Measurements from ENCODE around the gene CCDC110. TPM values are rescaled to one million over a fixed set of nuclear protein-coding genes. Genes with fewer than 3 reads are reported as not detected.

The CCDC110 gene
- polyA plus RNA-seq, 1 of the 3 experiments (the other 2 are of a cell fraction), result 0.05 TPM

GRCh38 chr4:185506422-185506821 lies 34.9 kb upstream of the CCDC110 start:
- no peaks in the 10 kb centered on the region for H3K9me3 ChIP-seq
- no peak for DNase-seq
- no peaks in the 10 kb centered on the region; a peak in 1 of 4 replicates for H3K4me1 ChIP-seq (ENCODE audit: control insufficient read depth in 1 of 2, insufficient read depth in 2 of 2, low read depth in 1 of 2, low read length in 1 of 2)
- no peak overlapping the region for H2AFZ ChIP-seq (ENCODE audit: low read depth)
- no peaks in the 10 kb centered on the region for H4K20me1 ChIP-seq (ENCODE audit: insufficient read depth)
- ChIA-PET POLR2A (no interaction called here), CTCF (no interaction called here)
- no peak for TF ChIP-seq FOSL2 (IDR thresholded peaks at IDR 0.05; ENCODE audit: borderline replicate concordance, low read depth)
- no peak for TF ChIP-seq ZBTB33 (IDR thresholded peaks at IDR 0.05; ENCODE audit: borderline replicate concordance, low read depth)
- TF ChIP-seq RAD21 (IDR thresholded peaks at IDR 0.05; ENCODE audit: low read length), result no peak
- no peak for TF ChIP-seq JUND (IDR thresholded peaks at IDR 0.05)
- no peak for TF ChIP-seq CTCF (IDR thresholded peaks at IDR 0.05)
- no peak for TF ChIP-seq NRF1 (IDR thresholded peaks at IDR 0.05; ENCODE audit: low read depth, low read length)
- TF ChIP-seq YY1 (IDR thresholded peaks at IDR 0.05; ENCODE audit: low read depth), result no peak
- no peak for TF ChIP-seq TEAD4 (IDR thresholded peaks at IDR 0.05; ENCODE audit: borderline replicate concordance, insufficient read depth)
- no peak for TF ChIP-seq SMC3 (IDR thresholded peaks at IDR 0.05; ENCODE audit: low read depth, low read length)
- no peak for TF ChIP-seq CHD2 (IDR thresholded peaks at IDR 0.05; ENCODE audit: low read length, partially characterized antibody)
- no peak for TF ChIP-seq POLR2AphosphoS5 (IDR thresholded peaks at IDR 0.05; ENCODE audit: low read depth, low read length)
- TF ChIP-seq SIN3A (IDR thresholded peaks at IDR 0.05; ENCODE audit: borderline replicate concordance, low read depth, low read length), result no peak
- TF ChIP-seq IRF3 (IDR thresholded peaks at IDR 0.05; ENCODE audit: low read depth, low read length), result no peak
- no peak for TF ChIP-seq MAX (IDR thresholded peaks at IDR 0.05; ENCODE audit: low read depth)
- TF ChIP-seq FOXM1 (IDR thresholded peaks at IDR 0.05; ENCODE audit: low read depth), result no peak
- TF ChIP-seq MXI1 (IDR thresholded peaks at IDR 0.05; ENCODE audit: low read depth, low read length), result no peak
- no peak for TF ChIP-seq REST (IDR thresholded peaks at IDR 0.05; ENCODE audit: low read depth, low read length)
- no peak for TF ChIP-seq RFX5 (IDR thresholded peaks at IDR 0.05; ENCODE audit: low read length)
- no peak for TF ChIP-seq TAF1 (IDR thresholded peaks at IDR 0.05; ENCODE audit: borderline replicate concordance, low read depth, low read length)
- 91% methylated on average over 6 of the region's 20 CpGs for WGBS (ENCODE audit: low lambda C conversion rate)
- no peaks in the 10 kb centered on the region for H3K36me3 ChIP-seq (replicated peaks in 1 of 2; ENCODE audit: control insufficient read depth in 1 of 2, insufficient read depth in 2 of 2, low read length in 1 of 2)
- no peaks in the 10 kb centered on the region for H3K79me2 ChIP-seq (ENCODE audit: insufficient read depth)
- H3K4me2 ChIP-seq, result no peak overlapping the region
- no peak overlapping the region for H3K9ac ChIP-seq
- H3K27ac ChIP-seq (ENCODE audit: low read depth in 2 of 2, low read length in 1 of 2), result no peak overlapping the region
- H3K4me3 ChIP-seq (ENCODE audit: low read depth in 2 of 2, low read length in 1 of 2), result no peak overlapping the region
- no peaks in the 10 kb centered on the region for H3K27me3 ChIP-seq (ENCODE audit: insufficient read depth)
- H3K9me2 ChIP-seq, result no peaks in the 10 kb centered on the region
- H3F3A ChIP-seq (replicated peaks; ENCODE audit: insufficient read depth), result no peaks in the 10 kb centered on the region
